Psoas muscle (tissue), 8 donors: ENCODE data around the gene ADCY2. TPM values are rescaled to one million over a fixed set of nuclear protein-coding genes. Genes with fewer than 3 reads are reported as not detected.

Experiments used
- ATAC-seq, 4 donors: fragments of 200-7000 bp; cut with Tn5 transposase; one replicate each; pipeline ENCODE4 v1.9.1; 2020; ENCODE audit warnings: moderate library complexity in 3 of 4, mild to moderate bottlenecking in 2 of 4
- DNase-seq, 2 donors: peaks; one replicate each; pipeline ENCODE4 v3.0.0-alpha.2; 2020
- H3K27ac ChIP-seq: fragments of 200-600 bp; one replicate; pipeline ENCODE4 v1.8.0; 2022
- H3K27me3 ChIP-seq, 3 donors: fragments of 200-600 bp in 1 of 3; one replicate each; pipeline versions ENCODE4 v1.6.1 to v1.8.0; 2013 to 2022; ENCODE audit warnings: low read length in 2 of 3, mild to moderate bottlenecking in 2 of 3, moderate library complexity in 1 of 3; ENCODE audit not compliant: insufficient read depth in 3 of 3
- H3K36me3 ChIP-seq, 2 donors: fragments of 200-600 bp in 1 of 2; one replicate each; pipeline versions ENCODE4 v1.6.1 to v1.8.0; 2013 to 2022; ENCODE audit warnings: low read depth in 1 of 2, mild to moderate bottlenecking in 1 of 2, moderate library complexity in 1 of 2; ENCODE audit not compliant: insufficient read depth in 1 of 2
- H3K4me1 ChIP-seq: fragments of 200-600 bp; one replicate; pipeline ENCODE4 v1.8.0; 2022
- H3K4me3 ChIP-seq: fragments of 200-600 bp; one replicate; pipeline ENCODE4 v1.8.0; 2022; ENCODE audit warnings: mild to moderate bottlenecking
- H3K9me3 ChIP-seq: fragments of 200-600 bp; one replicate; pipeline ENCODE4 v1.8.0; 2022
- WGBS, 3 donors: extraction: QIAGEN DNeasy Blood & Tissue Kit; methylation state at CpG; one replicate each; pipeline versions ENCODE4 v1.1.6 to v1.1.7; 2013; 5-methylcytosine and 5-hydroxymethylcytosine counted together
- intact Hi-C, 2 donors: fragments of 100-400 bp; cut with DNase I; formaldehyde crosslinking; loops; one replicate each; pipeline versions ENCODE4 v1.11.0 to v1.14.2; 2022
- polyA plus RNA-seq, 3 donors: library from polyadenylated mRNA; stranded (reverse); fragments of 200-250 nt; gene quantifications; one replicate each; pipeline ENCODE4 v1.2.3, GENCODE V29; 2013
- total RNA-seq, 4 donors: library from RNA; stranded (reverse); fragmentation: NEBNext Ultra II Directional in 2 of 4; extraction: Animal tissue kit (Norgen Biotek cat#: 25700) in 2 of 4; gene quantifications; one replicate each; pipeline versions ENCODE4 v1.2.1 to v1.2.4, GENCODE V29; 2021 to 2023
- TF ChIP-seq, protein P1 (sequence below): fragments of 200-600 bp; IDR thresholded peaks from one replicate; pipeline ENCODE4 v1.8.0; 2022; ENCODE audit warnings: antibody characterized with exemption
- donor health status: healthy with polysubstance abuse.
- donor health status: DM: no; HTN: no; CAD: no; lungs with moderate emphysema.
- donor health status: Bipolar disorder and iron deficiency.
- donor health status: healthy.
- donor health status: DM: yes; HTN: yes; CAD: no.
- donor health status: DM: no; HTN: no; CAD: no.
- donor health status: DM: no; HTN: no; CAD: no.
- donor health status: DM: yes; HTN: yes; CAD: no.

The ADCY2 gene
- total and polyA plus RNA-seq, 7 donors: 24.3 to 91.4 (median 55.1) TPM

DNA sequence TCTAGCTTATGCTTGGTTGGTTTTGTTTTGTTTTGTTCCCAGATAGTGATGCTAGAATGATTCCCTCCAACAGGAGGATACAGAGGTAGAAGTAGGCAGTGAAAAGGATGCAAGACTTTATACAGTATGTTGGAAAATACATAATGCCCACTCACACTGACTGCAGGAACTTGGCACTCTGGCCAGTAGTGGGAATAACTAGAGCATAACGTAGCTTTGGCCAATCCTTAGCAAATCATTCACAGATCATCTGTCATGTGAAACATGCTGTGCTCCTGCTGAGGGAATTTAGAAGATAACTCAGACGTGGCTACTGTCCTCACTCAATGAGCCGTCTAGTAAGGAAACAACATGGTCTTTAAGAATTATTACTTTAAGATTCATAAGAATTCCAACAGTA, 441.5 kb downstream of the ADCY2 start:
- intact Hi-C loops: no loop called here
- ATAC-seq: no peak
- no peak overlapping the region for H3K27ac ChIP-seq
- no peaks in the 10 kb centered on the region for H3K27me3 ChIP-seq
- 22 to 28% (median 25%) methylated on average over 3 of the region's 3 CpGs for WGBS, 3 donors
- no peak for DNase-seq
- H3K4me3 ChIP-seq: no peak overlapping the region
- no peaks in the 10 kb centered on the region for H3K4me1 ChIP-seq
- TF ChIP-seq, protein P1, sequence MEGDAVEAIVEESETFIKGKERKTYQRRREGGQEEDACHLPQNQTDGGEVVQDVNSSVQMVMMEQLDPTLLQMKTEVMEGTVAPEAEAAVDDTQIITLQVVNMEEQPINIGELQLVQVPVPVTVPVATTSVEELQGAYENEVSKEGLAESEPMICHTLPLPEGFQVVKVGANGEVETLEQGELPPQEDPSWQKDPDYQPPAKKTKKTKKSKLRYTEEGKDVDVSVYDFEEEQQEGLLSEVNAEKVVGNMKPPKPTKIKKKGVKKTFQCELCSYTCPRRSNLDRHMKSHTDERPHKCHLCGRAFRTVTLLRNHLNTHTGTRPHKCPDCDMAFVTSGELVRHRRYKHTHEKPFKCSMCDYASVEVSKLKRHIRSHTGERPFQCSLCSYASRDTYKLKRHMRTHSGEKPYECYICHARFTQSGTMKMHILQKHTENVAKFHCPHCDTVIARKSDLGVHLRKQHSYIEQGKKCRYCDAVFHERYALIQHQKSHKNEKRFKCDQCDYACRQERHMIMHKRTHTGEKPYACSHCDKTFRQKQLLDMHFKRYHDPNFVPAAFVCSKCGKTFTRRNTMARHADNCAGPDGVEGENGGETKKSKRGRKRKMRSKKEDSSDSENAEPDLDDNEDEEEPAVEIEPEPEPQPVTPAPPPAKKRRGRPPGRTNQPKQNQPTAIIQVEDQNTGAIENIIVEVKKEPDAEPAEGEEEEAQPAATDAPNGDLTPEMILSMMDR: no peak
- no peaks in the 10 kb centered on the region for H3K36me3 ChIP-seq
- no peaks in the 10 kb centered on the region for H3K9me3 ChIP-seq

DNA sequence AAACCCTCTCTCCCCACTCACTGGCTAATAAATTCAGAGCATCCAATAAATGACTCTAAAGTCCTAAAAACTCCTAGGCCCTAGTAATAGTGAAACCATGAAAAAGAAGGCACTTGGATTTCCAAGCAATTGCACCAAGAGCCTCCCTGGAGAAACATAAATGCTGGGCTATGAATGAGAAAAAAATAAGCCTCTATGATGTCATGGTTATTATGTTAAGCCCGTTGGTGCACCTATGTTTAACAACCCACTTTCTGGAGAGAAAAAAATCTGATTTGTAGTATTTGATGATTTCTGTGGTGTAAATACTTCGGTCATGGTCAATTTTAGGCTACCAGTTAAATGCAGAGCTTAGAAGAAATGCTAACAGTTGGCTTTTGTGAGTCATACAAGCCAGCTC, 446.6 kb downstream of the ADCY2 start:
- intact Hi-C loops: no loop called here
- TF ChIP-seq, protein P1: no peak
- ATAC-seq: no peak
- Histone ChIP-seq H3K4me3 (no peak overlapping the region), H3K9me3 (no peaks in the 10 kb centered on the region), H3K27ac (no peak overlapping the region), H3K27me3 (peaks cover 0 to 1% (median 0%) of the 10 kb centered on the region in 3 donors), H3K36me3 (no peaks in the 10 kb centered on the region), H3K4me1 (no peaks in the 10 kb centered on the region)
- no peak for DNase-seq
- WGBS, 3 donors: 24 to 35% (median 27%) methylated on average over 2 of the region's 2 CpGs

DNA sequence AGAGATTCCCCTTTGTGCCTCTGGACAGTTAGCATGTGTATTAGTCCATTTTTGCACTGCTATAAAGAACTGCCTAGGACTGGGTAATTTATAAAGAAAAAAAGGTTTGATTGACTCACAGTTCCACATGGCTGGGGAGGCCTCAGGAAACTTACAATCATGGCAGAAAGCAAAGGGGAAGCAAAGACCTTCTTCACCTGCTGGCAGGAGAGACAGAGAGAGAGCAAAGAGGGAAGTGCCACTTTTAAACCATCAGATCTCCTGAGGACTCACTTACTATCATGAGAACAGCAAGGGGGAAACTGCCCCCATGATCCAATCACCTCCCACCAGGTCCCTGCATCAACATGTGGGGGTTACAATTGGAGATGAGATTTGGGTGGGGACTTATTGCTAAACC, 449.0 kb downstream of the ADCY2 start:
- peaks cover 0 to 19% (median 7%) of the 10 kb centered on the region in 3 donors for H3K27me3 ChIP-seq
- TF ChIP-seq, protein P1: no peak
- intact Hi-C loops: no loop called here
- no peaks in the 10 kb centered on the region for H3K9me3 ChIP-seq
- H3K27ac ChIP-seq: no peak overlapping the region
- no peaks in the 10 kb centered on the region for H3K36me3 ChIP-seq
- no peak for DNase-seq
- ATAC-seq: no peak
- no peak overlapping the region for H3K4me3 ChIP-seq
- H3K4me1 ChIP-seq: peaks cover 4% of the 10 kb centered on the region

DNA sequence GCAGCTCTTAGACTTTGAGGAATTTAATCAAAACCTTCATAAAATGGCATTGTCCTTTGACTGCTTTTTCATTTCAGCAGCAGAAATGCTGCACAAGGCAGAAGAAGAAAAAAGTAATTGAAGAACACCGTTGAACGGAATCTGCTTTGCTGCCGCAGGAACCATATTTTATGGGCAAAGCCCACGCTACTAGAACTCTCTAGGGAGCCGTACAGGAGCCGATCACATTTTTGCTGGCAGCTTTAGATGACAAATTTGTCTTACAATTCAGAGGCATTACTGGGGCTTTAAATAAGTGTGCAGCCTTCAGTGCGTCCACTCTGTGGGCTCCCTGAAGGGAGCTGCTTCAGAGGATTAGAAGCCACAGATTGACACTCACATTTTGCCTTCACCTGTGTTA, 449.6 kb downstream of the ADCY2 start:
- Histone ChIP-seq H3K4me1 (peaks cover 6% of the 10 kb centered on the region), H3K36me3 (no peaks in the 10 kb centered on the region), H3K4me3 (no peak overlapping the region), H3K27ac (no peak overlapping the region), H3K9me3 (no peaks in the 10 kb centered on the region), H3K27me3 (peaks cover 0 to 22% (median 9%) of the 10 kb centered on the region in 3 donors)
- TF ChIP-seq, protein P1: no peak
- intact Hi-C loops: no loop called here
- DNase-seq: no peak
- ATAC-seq: no peak
- WGBS, 3 donors: 34 to 43% (median 34%) methylated on average over 7 of the region's 7 CpGs

DNA sequence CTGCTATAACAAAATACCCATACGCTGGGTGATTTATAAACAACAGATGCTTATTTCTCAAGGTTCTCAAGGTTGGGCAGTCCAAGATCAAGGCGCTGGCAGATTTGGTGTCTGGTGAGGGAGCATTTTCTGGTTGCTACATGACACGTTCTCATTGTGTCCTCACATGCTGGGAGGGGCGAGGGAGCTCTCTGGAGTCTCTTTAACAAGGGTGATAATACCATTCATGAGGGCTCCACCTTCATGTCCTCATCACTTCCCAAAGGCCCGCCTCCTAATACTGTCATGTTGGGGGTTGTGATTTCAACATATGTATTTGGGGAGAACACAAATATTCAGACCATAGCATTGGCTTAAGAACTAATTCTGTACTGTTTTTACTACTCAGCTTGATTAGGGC, 450.4 kb downstream of the ADCY2 start:
- Histone ChIP-seq H3K27me3 (peaks cover 0 to 28% (median 9%) of the 10 kb centered on the region in 3 donors), H3K9me3 (no peaks in the 10 kb centered on the region), H3K27ac (no peak overlapping the region), H3K36me3 (no peaks in the 10 kb centered on the region), H3K4me1 (peaks cover 6% of the 10 kb centered on the region), H3K4me3 (no peak overlapping the region)
- ATAC-seq: no peak
- TF ChIP-seq, protein P1: no peak
- 82 to 90% (median 84%) methylated on average over 5 of the region's 5 CpGs for WGBS, 3 donors
- DNase-seq: no peak
- intact Hi-C loops: no loop called here
